B cell (primary cell): Measurements from ENCODE around the gene DFFA.

ENCODE experiments used
- CTCF ChIP-seq: fragments of 200-600 bp; IDR thresholded peaks from one replicate; pipeline ENCODE4 v1.8.0; 2022; ENCODE audit warnings: antibody characterized with exemption, mild to moderate bottlenecking
- EZH2 ChIP-seq: IDR thresholded peaks from 2 replicates; pipeline ENCODE4 v1.6.1; 2012; ENCODE audit warnings: borderline replicate concordance, low read depth, mild to moderate bottlenecking, moderate library complexity, low read length; ENCODE audit not compliant: insufficient read depth, poor library complexity, severe bottlenecking

- no peak for TF ChIP-seq EZH2
- no peak for TF ChIP-seq CTCF
These were observed 44.8 kb upstream of the DFFA start for GRCh38 chr1:10516925-10517676.
